Measurements from ENCODE around the gene RMND1. TPM values are rescaled to one million over a fixed set of nuclear protein-coding genes. Genes with fewer than 3 reads are reported as not detected.

RMND1 gene
- total RNA-seq, 1 experiment from 2014 or later = 23.3 TPM

DNA sequence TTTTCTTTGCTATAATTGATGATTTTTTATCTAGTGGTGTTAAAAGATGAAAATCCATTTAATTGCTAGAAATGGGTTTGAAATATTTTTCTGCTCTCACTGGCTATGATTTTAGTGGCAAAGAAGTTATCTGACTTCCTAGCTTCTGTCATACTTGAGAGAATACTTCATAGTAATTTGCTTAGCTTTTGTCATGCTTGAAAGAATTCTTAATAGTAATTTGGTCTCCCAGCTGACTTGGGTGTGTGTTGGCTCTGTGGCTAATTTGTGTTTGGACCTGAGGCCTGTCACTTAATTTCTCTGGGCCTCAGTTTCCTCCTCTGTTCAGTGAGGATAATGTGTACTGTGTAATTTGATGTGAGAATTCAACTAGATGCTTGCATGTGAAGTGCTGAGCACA is 12.8 kb upstream of the RMND1 start:
- Mint-ChIP-seq H3K27ac (no peak overlapping the region), H3K4me1 (no peaks in the 10 kb centered on the region), H3K4me3 (no peak overlapping the region), H3K27me3 (ENCODE audit: low read depth) (no peaks in the 10 kb centered on the region), H3K9me3 (no peaks in the 10 kb centered on the region), H3K36me3 (peaks cover 41% of the 10 kb centered on the region)
- DNase-seq (ENCODE audit: low spot score) (no peak), ATAC-seq (no peak)
- ChIA-PET POLR2A (no interaction called here), CTCF (no interaction called here)
- TF ChIP-seq KAT7 (CRISPR knock-in tag; IDR thresholded peaks at IDR 0.05; ENCODE audit: borderline replicate concordance) (no peak), NFATC4 (CRISPR knock-in tag; IDR thresholded peaks at IDR 0.05) (no peak), MAX (CRISPR knock-in tag; IDR thresholded peaks at IDR 0.05) (no peak), SOX15 (CRISPR knock-in tag; IDR thresholded peaks at IDR 0.05) (no peak), TEAD4 (CRISPR knock-in tag; IDR thresholded peaks at IDR 0.05) (no peak), ZNF423 (CRISPR knock-in tag; IDR thresholded peaks at IDR 0.05) (no peak), TP53 (CRISPR knock-in tag; IDR thresholded peaks at IDR 0.05) (no peak), HMGXB4 (CRISPR knock-in tag; IDR thresholded peaks at IDR 0.05) (no peak), ATF6 (CRISPR knock-in tag; IDR thresholded peaks at IDR 0.05) (no peak), RORB (CRISPR knock-in tag; IDR thresholded peaks at IDR 0.05) (no peak), PRRX2 (CRISPR knock-in tag; IDR thresholded peaks at IDR 0.05) (no peak), JUN (CRISPR knock-in tag; IDR thresholded peaks at IDR 0.05) (no peak), HMGA2 (CRISPR knock-in tag; IDR thresholded peaks at IDR 0.05) (no peak), ETV6 (CRISPR knock-in tag; IDR thresholded peaks at IDR 0.05) (no peak)
- TF ChIP-seq, protein P1, sequence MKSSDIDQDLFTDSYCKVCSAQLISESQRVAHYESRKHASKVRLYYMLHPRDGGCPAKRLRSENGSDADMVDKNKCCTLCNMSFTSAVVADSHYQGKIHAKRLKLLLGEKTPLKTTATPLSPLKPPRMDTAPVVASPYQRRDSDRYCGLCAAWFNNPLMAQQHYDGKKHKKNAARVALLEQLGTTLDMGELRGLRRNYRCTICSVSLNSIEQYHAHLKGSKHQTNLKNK (CRISPR knock-in tag; IDR thresholded peaks at IDR 0.05) = no peak
- TF ChIP-seq, protein P2, sequence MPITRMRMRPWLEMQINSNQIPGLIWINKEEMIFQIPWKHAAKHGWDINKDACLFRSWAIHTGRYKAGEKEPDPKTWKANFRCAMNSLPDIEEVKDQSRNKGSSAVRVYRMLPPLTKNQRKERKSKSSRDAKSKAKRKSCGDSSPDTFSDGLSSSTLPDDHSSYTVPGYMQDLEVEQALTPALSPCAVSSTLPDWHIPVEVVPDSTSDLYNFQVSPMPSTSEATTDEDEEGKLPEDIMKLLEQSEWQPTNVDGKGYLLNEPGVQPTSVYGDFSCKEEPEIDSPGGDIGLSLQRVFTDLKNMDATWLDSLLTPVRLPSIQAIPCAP (CRISPR knock-in tag; IDR thresholded peaks at IDR 0.05) = no peak
- TF ChIP-seq, protein P3, sequence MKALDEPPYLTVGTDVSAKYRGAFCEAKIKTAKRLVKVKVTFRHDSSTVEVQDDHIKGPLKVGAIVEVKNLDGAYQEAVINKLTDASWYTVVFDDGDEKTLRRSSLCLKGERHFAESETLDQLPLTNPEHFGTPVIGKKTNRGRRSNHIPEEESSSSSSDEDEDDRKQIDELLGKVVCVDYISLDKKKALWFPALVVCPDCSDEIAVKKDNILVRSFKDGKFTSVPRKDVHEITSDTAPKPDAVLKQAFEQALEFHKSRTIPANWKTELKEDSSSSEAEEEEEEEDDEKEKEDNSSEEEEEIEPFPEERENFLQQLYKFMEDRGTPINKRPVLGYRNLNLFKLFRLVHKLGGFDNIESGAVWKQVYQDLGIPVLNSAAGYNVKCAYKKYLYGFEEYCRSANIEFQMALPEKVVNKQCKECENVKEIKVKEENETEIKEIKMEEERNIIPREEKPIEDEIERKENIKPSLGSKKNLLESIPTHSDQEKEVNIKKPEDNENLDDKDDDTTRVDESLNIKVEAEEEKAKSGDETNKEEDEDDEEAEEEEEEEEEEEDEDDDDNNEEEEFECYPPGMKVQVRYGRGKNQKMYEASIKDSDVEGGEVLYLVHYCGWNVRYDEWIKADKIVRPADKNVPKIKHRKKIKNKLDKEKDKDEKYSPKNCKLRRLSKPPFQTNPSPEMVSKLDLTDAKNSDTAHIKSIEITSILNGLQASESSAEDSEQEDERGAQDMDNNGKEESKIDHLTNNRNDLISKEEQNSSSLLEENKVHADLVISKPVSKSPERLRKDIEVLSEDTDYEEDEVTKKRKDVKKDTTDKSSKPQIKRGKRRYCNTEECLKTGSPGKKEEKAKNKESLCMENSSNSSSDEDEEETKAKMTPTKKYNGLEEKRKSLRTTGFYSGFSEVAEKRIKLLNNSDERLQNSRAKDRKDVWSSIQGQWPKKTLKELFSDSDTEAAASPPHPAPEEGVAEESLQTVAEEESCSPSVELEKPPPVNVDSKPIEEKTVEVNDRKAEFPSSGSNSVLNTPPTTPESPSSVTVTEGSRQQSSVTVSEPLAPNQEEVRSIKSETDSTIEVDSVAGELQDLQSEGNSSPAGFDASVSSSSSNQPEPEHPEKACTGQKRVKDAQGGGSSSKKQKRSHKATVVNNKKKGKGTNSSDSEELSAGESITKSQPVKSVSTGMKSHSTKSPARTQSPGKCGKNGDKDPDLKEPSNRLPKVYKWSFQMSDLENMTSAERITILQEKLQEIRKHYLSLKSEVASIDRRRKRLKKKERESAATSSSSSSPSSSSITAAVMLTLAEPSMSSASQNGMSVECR (CRISPR knock-in tag; IDR thresholded peaks at IDR 0.05; ENCODE audit: borderline replicate concordance) = no peak
- TF ChIP-seq, protein P4, sequence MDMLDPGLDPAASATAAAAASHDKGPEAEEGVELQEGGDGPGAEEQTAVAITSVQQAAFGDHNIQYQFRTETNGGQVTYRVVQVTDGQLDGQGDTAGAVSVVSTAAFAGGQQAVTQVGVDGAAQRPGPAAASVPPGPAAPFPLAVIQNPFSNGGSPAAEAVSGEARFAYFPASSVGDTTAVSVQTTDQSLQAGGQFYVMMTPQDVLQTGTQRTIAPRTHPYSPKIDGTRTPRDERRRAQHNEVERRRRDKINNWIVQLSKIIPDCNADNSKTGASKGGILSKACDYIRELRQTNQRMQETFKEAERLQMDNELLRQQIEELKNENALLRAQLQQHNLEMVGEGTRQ (CRISPR knock-in tag; IDR thresholded peaks at IDR 0.05) = no peak

Measured in WTC11 (cell line).